Stimulated activated CD8-positive, alpha-beta memory T cell treated with anti-CD3 and anti-CD28 coated beads, Interleukin-15, amount 100 ng/mL, for 24 hours (primary cell): ENCODE results near the gene ARHGAP26.

Experiments used
- DNase-seq: peaks from one replicate; pipeline ENCODE4 v3.0.0-alpha.2; 2020; ENCODE audit warnings: low read depth

ARHGAP26 gene

DNA sequence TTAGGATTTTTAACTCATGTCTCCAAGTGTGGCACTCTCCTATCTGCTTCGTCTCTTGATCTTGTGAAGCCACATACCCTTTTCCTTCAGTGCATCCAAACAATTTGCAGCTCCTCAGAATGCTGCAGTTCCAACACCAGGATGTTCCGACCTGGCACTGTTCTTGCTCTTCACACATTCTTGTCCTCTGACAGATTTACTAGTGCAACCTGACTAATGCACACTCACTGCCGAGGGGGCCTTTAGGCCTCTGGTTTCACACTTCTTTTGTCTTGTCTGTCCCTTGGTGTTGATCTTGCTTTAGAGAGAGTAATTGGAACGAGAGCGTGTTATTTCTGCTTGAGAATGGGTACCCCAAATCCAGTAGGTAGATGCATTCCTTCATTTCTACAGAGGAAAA, 15.0 kb downstream of the ARHGAP26 start:
- no peak for DNase-seq

DNA sequence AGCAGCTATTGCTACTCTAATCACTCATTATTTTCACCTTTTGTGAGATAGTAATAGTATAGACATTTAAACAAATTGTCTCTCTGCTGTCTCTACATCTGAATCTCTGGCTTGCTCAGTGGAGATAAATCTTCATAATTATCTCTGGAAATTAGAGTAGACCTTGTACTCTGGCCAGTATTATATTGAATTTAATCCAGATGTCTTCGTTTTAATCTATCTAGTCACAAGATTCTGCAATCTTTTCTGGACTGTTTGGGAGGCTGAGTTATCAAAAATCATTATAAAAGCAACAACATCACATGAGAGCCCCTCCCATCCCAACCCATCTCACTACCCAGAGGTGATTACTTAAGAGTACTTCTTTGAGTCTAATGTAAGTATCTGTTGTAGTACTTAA, 19.0 kb downstream of the ARHGAP26 start:
- DNase-seq, result no peak

DNA sequence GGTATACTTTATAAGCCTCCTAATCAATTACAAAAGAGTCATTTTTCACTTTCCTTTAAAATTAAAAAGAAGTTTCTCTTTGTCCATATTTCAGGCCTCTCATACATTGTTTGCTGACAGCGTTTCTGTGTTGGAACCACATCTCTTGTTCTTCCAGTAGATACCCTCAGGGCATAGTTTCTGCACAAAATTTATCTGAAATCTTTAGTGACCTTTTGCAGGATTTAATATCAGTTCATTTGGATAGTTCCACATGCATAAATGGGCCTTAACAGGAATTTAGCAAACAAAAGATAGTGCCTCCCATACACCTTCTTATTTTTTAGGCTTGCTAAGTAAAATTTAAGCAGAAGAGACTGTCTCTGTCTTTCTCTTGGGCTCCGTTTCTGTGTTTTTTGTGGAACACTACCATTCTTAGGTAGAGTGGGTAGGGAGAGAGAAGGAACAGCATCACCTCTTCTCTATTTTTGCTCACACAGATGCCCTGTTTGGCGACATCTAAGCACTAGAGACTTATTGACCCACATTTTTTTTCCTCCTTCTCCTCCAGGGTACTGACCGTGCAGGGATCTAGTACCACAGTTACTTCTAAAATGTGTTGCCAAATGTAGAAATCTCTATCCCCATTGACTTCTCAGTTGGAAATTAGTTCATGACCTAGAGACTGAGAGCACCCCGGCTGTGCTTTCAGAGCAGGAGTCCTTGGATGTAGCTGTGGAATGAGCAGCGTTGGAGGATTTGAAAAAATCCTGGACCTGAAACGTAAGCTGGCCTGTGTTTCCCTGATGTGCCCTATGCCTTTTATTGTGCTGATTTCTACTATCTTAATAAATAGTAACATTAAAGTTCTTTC, 22.1 kb downstream of the ARHGAP26 start:
- no peak for DNase-seq

DNA sequence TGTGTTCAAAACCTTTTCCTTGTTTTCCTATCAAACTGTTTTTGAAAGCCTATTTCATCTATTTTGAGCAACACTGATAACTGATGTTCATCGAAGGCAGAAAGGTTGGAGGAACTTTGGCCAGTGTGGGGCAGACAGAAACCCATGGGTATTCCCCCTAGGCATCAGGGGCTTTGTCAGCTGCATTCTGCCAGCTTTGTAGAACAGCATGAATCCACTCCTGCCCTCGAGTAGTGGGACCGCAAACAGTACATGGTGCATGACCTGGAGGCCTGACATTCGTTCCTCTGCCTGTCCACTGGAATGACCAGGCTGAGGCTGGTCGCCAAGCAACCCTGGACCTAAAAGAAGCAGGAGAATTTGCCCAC, 22.7 kb downstream of the ARHGAP26 start:
- no peak for DNase-seq

DNA sequence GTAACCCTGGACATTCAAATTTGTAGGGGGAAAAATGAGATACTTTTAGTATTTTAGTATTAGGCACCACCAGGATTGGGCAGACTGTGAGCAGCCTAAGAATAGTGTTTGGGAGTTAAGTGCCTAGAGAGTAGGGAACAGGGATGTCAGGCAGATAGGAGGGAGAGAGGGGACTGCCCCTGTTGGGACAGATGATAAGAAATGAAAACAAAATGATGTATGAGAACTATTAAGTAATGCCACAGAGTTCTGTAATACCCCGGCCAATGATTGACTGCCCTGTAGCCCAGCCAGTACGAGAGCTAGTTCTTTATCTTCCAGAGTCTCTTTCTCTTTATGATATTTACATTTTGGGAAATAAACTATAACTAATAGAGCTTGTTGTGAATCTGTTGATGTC, 24.4 kb downstream of the ARHGAP26 start:
- no peak for DNase-seq

DNA sequence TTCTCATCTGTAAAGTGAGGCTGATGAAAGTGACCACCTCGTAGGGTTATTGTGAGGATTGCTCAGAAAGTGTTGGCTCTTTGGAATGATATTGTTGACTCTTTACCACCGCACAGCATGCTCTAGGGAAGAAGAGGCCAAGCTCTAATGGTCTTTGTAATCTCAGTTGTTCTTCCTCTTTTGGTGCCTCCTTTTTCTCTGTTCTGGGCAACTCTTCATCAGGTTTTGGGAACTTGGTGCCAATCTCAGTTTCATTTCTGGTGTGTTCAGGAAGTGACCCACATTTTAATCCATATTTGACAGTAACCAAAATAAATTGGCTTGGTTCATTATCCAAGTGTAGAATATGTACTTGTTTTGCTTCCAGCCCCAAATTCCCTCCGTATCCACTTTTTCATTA, 25.1 kb downstream of the ARHGAP26 start:
- no peak for DNase-seq

DNA sequence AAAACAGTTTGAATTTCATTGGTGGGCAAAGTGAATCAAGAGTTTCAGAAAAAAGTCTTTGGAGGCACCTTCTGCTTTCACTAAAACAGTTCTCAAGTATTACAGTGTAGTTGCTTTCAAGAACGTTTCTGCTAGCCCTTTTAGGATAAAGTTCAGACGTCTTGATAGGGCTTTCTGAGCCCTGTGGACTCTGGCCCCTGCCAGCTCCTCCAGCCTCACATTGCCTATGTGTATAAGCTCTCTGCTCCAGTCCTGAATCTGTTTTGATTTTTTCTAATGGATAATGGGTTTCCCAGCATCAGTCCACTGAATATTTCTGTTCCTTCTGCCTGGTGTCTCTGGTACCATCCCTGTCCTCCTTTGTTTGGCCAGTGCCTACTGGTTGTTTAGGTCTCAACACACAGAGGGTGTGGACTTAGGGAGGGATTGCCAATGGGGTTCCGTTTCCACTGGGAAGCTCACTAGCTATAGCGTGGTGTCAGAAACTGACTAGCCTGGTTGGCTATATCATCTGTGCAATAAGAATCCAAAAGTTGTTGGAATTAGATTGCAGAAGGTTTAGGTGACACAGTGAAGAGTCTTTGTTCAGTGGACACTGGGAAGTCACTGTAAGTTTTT, 26.4 kb downstream of the ARHGAP26 start:
- DNase-seq, result no peak

DNA sequence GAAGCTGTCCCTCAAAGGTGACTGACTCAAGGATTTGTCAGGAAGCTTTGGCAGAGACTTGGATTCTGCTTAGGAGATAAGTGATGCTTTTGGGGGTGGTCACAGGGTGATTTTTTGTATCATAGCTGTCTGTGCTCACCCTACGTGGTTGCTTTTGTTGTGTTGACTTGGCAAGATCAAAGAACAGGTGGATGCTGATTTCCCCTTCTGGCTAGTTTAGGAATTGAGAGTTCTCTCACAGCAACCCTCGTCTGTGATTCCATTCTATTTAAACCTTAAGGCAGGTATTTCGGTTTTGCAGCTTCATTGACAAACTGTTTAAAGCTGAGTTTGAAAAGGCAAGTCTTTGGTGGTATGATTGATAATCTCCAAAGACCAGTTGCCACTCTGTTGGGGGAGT, 27.2 kb downstream of the ARHGAP26 start:
- no peak for DNase-seq

DNA sequence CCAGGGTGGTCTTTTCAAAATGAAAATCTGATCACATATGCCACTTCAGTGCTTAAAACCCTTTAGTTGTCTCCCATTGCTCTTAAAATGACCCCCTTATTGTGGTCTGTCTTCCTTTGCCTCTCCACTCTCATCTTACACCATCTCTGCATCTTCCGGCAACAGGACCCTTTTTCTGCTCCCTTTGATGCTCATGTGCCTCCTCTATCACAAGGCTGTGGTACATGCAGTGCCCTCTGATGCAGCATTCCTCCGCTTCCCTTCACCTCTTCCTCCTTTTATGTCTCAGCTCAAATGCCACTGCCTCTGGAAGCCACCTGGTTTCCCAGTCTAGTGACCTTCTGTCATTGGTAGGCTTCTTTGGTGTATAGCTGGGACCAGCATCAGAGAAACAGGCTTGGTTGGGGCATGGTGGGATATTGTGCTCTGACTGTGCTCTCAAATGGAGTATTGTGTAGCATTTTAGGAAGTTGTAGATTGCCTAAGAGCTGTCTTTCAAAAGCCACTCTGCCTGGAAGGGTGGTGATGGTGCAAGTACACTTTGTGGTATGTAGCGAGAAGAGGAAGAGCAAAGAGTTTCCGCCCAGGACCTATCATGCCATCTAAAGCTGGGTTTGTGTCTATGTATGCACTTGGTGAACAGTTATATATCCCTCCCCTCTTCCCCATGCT, 28.1 kb downstream of the ARHGAP26 start:
- no peak for DNase-seq

DNA sequence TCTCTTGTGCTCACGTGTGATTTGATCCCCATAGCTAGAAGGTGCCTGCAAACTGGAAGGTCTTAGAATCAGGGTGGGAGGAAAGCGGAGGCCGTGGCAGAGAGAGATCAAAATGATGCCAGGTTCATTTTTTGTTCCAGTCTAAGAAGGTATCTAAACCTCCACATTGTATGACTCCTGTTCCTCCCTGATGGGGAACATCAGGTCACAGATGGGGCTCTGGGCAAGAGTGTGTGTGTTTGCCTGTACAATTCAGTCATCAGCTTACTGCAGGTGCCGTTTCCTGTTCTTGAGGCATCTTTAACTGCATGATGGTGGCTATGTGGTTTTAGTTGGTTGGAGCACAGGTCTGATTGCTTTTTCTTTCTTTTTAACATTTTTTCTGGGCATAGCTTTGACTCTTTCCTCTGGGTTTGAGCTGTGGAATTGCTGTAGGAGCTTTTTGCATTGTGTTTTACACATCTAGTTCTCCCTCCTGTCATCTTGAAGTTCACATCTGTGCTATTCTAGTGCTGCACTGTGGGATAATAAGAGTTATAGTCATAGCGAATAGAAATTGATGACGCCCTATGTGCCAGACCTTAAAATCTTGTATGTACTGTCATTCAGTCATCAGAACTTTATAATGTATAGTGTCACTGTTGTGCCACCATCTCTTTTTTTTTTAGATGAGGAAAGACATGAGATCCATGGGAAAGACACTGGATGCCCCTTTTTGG, 30.8 kb downstream of the ARHGAP26 start:
- no peak for DNase-seq

DNA sequence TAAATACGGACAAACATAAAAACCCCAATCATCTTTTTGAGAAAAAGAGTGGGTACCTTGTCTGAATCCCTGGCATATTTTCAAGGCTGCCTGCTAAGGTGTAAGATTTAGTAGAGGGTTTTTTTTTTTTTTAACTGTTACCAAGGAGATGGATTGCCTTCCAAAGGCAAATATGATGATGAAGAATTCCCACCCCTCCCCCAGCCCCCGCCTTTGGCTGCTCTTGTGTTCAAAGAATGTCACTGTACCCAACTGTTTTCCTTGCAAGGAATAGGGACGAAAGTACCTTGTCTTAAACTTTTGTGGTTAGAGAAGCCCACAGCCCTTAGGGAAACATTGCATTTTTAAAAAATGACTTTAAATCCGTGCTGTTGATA, 31.3 kb downstream of the ARHGAP26 start:
- no peak for DNase-seq

DNA sequence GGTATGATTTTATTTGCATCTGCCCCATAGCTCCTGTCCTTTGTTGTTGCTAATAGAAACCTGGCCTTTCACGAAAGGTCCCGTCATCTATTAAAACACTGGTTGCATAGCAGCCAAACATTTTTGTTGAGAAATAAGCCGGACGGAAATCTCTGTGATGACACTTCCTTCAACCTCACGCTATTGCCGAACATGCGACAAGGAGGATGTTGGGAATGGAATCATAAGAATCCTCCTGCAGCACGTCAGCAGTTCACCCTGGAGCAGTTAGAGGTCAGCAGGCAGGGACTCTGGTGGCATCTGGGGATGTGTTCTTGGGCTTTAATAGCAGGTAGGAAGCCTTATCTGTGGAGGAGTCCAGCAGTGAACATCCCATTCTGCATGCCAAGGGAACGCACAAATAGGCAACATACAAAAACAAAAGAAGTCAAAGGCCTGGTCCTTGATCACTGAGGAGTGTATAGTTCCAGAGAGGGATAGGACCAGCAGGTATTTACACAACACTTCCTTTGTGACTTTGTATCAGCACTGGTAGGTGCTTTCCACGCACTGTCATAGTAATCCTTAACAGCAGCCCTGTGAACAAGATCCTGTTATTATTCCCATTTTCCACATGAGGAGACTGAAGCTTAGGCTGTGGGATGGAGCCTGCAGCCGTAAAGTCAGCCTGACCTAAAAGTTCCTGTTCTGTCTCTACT, 33.4 kb downstream of the ARHGAP26 start:
- DNase-seq, result no peak

DNA sequence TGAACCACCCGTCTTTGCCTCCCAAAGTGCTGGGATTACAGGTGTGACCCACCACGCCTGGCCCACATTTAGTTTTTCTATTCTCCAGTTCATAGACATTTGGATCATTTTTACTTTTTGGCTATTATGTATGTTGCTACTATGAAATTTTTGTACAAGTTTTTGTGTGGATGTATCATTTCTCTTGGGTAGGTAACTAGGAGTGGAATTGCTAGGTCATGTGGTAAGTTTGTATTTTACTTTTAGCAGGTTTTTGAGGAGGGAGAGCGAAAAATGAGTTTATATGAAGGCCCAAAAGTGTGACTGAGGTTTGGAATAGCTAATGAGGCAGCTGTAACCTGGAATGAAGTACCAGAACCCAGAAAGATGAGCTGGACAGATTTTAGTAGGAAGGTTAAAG, 35.2 kb downstream of the ARHGAP26 start:
- DNase-seq, result no peak

DNA sequence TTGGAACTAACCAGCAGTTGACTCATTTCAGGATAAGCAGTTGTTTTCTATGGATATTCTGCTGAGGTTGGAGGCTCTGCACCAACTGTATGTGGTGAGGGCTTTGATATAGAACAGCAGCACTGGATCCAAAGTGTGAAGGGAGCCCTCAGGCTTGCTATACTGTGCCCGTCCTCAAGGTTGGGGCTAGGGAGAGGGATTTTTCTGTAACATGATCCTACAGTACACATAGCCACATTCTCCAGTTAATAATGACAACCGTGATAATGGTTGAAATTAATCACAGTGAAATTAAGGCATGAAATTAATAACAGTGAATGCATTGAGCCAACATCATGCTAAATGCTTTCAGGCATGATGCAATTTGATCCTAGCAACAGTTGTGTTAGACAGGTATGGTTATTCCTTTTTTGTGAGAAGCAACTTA, 36.7 kb downstream of the ARHGAP26 start:
- no peak for DNase-seq

DNA sequence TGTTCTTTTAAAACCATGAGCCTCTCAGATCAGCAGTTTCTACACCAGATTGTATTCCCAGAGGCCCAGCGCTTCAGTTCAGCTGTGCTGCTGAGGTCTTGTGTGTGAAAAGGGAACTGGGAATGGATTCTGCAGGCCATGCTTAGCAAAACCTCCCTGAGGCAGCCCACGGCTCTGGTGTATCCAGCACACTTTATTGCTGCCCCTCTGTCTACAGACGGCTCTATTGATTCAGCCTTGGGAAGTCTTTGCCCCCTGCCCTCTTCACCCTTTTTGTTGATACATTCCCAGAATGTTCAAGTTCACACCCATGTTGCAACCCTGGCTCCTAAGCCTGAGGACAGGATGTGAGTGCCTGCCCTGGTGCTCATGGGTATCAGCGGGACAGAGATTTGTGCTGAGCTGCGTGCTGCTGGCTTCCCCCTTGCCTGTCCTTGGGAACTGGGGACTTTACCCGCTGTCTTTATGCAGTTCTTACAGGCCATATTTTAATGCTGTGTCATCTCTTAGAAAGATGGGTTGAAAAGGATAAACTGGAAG, 37.3 kb downstream of the ARHGAP26 start:
- no peak for DNase-seq

DNA sequence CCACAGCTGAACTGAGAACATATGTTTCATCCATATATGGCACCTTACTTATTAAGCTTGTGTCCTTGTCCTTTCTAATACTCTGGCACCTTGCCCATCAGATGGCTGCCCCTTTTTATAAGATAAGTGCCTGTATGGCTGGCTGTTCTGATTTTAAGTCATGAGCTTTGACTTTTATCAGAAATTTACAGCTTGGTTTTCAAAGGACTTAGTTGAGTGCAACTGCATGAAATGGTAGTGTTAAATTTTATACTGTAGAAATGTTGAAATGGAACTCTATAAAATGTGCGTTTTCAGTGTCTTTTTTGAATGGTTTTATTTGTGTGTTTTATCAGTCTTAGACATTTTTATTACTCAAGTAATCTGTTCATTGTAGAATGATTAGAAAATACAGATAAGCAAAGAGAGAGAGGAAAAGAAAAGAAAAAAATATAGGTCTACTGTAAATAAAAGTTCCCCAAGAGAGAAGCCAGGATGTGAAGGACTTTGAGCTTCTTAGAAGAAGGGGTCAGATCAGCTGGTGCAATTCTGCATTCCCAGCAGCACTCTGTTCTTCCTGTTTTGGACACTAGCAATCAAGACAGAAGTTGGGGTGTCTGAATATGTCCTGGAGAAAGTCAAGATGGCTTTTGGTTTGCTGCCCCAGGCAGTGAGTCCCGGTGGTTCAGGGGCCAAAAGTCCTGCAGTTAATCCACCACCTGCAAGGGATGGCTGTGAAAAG, 38.9 kb downstream of the ARHGAP26 start:
- no peak for DNase-seq

DNA sequence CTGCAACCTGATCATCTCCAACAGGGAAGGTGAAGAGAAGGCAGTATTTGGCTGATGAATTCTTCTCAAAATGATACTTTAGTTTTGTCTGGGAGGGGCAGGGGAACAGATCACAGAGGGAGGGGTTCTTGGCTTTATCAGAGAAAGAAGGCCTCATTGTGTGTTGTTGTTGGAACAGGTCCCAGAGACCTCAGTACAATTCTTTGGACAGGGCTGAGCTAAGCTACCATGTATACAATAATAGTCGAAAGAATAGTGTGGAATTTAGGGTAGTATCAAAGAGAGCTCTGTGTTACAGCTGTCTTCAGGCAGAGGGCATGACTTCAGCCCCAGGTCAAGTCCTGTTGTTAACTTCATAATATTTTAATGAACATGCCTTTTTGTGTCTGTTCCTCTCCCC, 39.9 kb downstream of the ARHGAP26 start:
- no peak for DNase-seq

DNA sequence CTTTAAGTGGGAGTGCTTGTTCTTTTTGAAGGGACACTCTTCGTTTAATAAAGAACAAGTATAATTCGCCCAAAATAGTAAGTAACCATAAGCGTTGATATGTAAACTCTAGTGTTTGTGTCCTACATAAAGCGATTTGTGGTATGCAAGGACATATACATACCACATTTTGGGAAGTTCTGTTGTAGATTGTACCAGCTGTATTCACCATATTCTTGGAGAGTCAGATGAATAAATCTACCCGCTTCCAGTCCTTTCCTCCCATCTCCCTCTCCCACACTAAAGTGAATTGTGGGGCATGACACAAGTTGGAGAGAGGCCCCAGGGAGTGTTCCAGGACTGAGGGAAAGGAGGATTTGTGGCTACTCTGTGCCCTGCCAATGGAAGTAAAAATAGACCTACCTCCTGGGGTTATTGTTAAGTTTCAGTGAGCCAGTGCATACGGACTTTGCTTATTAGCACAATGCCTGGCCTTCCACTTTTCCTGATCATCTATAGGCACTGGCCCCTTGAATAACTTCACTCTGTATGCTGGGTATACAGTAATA, 40.6 kb downstream of the ARHGAP26 start:
- no peak for DNase-seq

DNA sequence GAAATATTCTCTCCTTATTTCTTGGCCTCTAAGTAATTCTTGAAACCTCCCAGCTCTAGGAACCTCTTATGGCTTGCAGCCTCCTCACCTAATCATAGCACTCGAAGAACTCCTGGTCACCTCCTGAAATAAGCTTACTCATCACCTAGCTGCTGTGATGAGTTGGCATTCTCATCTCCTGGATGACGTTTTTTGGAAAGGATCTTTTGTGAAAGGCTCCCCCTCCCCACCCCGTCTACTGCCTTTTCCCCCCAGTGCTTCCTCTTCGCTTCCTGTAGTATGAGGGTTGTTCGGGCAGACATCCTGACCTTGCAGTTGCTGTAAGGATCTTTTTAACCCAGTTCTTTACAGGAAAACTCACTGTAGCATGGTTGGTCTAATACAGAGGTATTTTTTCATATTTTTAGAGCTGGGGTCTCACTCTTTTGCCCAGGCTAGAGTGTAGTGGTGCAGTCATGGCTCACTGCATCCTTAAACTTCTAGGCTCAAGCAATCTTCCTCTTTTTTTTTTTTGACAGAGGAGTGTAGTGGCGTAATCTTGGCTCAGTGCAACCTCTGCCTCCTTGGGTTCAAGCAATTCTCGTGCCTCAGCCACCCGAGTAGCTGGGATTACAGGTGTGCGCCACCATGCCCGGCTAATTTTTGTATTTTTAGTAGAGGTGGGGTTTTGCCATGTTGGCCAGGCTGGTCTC, 41.8 kb downstream of the ARHGAP26 start:
- DNase-seq, result no peak

DNA sequence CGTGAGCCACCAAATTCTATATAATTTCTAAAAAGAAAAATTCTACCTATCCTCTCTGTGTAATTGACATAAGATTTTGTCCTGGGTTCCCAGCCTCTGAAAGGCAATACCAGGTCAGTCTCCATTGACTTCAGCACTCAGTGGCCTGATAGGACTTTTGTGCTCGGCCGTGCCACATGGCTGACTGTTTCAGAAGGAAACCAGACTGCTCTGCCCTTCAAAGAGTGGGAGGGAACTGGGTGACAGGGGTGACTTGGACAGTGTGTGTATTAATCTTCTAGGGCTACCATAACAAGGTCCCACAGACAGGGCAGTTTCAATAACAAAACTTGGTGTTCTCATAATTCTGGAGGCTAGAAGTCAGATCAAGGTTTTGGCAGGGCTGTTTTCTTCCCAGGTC, 43.0 kb downstream of the ARHGAP26 start:
- DNase-seq, result no peak
